K562 (cell line): ENCODE results near the gene COQ5. TPM values are rescaled to one million over a fixed set of nuclear protein-coding genes. Genes with fewer than 3 reads are reported as not detected.

Source experiments
- E2F6 ChIP-seq, 2 experiments: IDR thresholded peaks; 2 replicates each; pipeline ENCODE4 v1.6.1; 2011; ENCODE audit warnings: borderline replicate concordance in 1 of 2, control low read depth in 1 of 2, low read depth in 1 of 2, low read length in 1 of 2, mild to moderate bottlenecking in 1 of 2, mixed read lengths in 1 of 2, moderate library complexity in 1 of 2; ENCODE audit not compliant: insufficient read depth in 1 of 2, insufficient read length in 1 of 2, poor library complexity in 1 of 2, severe bottlenecking in 1 of 2; ENCODE audit errors: extremely low read depth in 1 of 2
- HSF4 ChIP-seq: fragments of 250-450 bp; sonication (Bioruptor Pico); IDR thresholded peaks from 2 replicates; pipeline ENCODE4 v2.1.2; 2022; ENCODE audit warnings: mild to moderate bottlenecking, moderate library complexity, borderline replicate concordance
- PATZ1 ChIP-seq: fragments of 250-450 bp; sonication (Bioruptor Pico); IDR thresholded peaks from 2 replicates; pipeline ENCODE4 v1.5.0; 2020; ENCODE audit warnings: mild to moderate bottlenecking, borderline replicate concordance
- SRSF7 ChIP-seq: fragments of 200-400 bp; formaldehyde crosslinking; optimal IDR thresholded peaks from 2 replicates; pipeline ENCODE3; 2017; ENCODE audit warnings: mild to moderate bottlenecking, low read depth, low read length
- TBP ChIP-seq: optimal IDR thresholded peaks from 2 replicates; pipeline ENCODE3; 2011; ENCODE audit warnings: low read depth, low read length, improper control_type of control experiment
- THAP12 ChIP-seq: fragments of 250-450 bp; sonication (Bioruptor Pico); IDR thresholded peaks from 2 replicates; pipeline ENCODE4 v1.9.0; 2021; ENCODE audit warnings: mild to moderate bottlenecking, inconsistent platforms
- USF2 ChIP-seq: sonication (generic); formaldehyde crosslinking; IDR thresholded peaks from 2 replicates; pipeline ENCODE4 v1.5.0; 2020; ENCODE audit warnings: missing genetic modification reagents
- ZHX1 ChIP-seq: fragments of 150-350 bp; conservative IDR thresholded peaks from 2 replicates; pipeline ENCODE4 v1.6.1; 2014; ENCODE audit warnings: low read length
- ZNF217 ChIP-seq: sonication (generic); formaldehyde crosslinking; IDR thresholded peaks from 2 replicates; pipeline ENCODE4 v1.8.0; 2022; ENCODE audit warnings: mild to moderate bottlenecking, missing genetic modification reagents
- ZNF76 ChIP-seq: fragments of 250-450 bp; sonication (Bioruptor Pico); IDR thresholded peaks from 2 replicates; pipeline ENCODE4 v1.4.0; 2020; ENCODE audit warnings: mild to moderate bottlenecking, moderate library complexity, borderline replicate concordance
- polyA plus RNA-seq, 8 experiments: library from polyadenylated mRNA; depleted of rRNA in 4 of 8; stranded (reverse) in 5 of 8; unstranded in 3 of 8; fragments of >200 nt; fragmentation: Nextera tagmentation in 2 of 8; fragmentation: Illumina TruSeq in 1 of 8; extraction: Ambion mirVana in 2 of 8; extraction: Trizol in 1 of 8; gene quantifications; 2 replicates each; pipeline versions ENCODE4 v1.2.1 to v1.2.3, GENCODE V29; 2011 to 2014; ENCODE audit warnings: inconsistent platforms in 1 of 8, missing spikeins in 1 of 8
- total RNA-seq, 7 experiments: library from RNA; depleted of rRNA in 6 of 7; stranded (reverse); fragments of >200 nt in 6 of 7; fragmentation: Illumina TruSeq in 2 of 7; extraction: Trizol in 2 of 7; gene quantifications; 2 replicates each; pipeline versions ENCODE4 v1.2.1 to v1.2.3, GENCODE V29; 2011 to 2021; ENCODE audit warnings: low replicate concordance in 1 of 7

COQ5 gene
- total and polyA plus RNA-seq, 9 of the 15 experiments (the other 6 are each of a cell fraction or from before 2014, with no cell fraction given): 19.2 to 59.7 (median 30.4) TPM

- peak; percentile 82; the same call in 1 of the 2 replicates for TF ChIP-seq THAP12 (CRISPR knock-in tag)
- no peak for TF ChIP-seq HSF4 (CRISPR knock-in tag)
- TF ChIP-seq USF2 (CRISPR knock-in tag): 0 out of 2 replicates have a peak, but pooled peaks have one; percentile 11
- TF ChIP-seq ZNF76 (CRISPR knock-in tag): 0 out of 2 replicates have a peak, but pooled peaks have one; percentile 74
- peak; percentile 71 for TF ChIP-seq TBP
- no peak for TF ChIP-seq PATZ1
- no peak for TF ChIP-seq SRSF7
- TF ChIP-seq ZNF217 (CRISPR knock-in tag): no peak
- peak in 1 of 2 experiments; percentile 88 for TF ChIP-seq E2F6 (IDR thresholded peaks at IDR 0.05; ENCODE audit: borderline replicate concordance in 1 of 2, extremely low read depth in 1 of 2, insufficient read depth in 1 of 2, insufficient read length in 1 of 2, low read depth in 1 of 2, low read length in 1 of 2, poor library complexity in 1 of 2, severe bottlenecking in 1 of 2)
- 0 out of 2 replicates have a peak, but pooled peaks have one; percentile 36 for TF ChIP-seq ZHX1
These were observed 59.4 kb downstream of the COQ5 start, which contains the start of gene SRSF9 (continued) for GRCh38 chr12:120469450-120470149.
